GM18907 (cell line): ENCODE results near the gene GALNT17.
"Not testable (repeated sequence)": the region's sequence is repeated elsewhere in the genome, so short reads cannot be mapped to it uniquely, and the experiment has no call there.

Experiments
- ATAC-seq: cut with Tn5 transposase; IDR thresholded peaks from one replicate; pipeline ENCODE4 v1.9.1; 2021; ENCODE audit warnings: mild to moderate bottlenecking, moderate library complexity; ENCODE audit not compliant: unreplicated experiment

GALNT17 gene

GRCh38 chr7:71718563-71718962, 586.6 kb downstream of the GALNT17 start:
- no peak for ATAC-seq

GRCh38 chr7:71721742-71722141, 589.8 kb downstream of the GALNT17 start:
- ATAC-seq = no peak

- ATAC-seq = no peak
Observed at GRCh38 chr7:71723859-71724258, 591.9 kb downstream of the GALNT17 start.

GRCh38 chr7:71727347-71727746, 595.4 kb downstream of the GALNT17 start:
- no peak for ATAC-seq

- no peak for ATAC-seq
Observed at GRCh38 chr7:71731740-71732139, 599.8 kb downstream of the GALNT17 start.

- ATAC-seq = peak; percentile 61
Observed at GRCh38 chr7:71733107-71733870, 601.3 kb downstream of the GALNT17 start.

GRCh38 chr7:71735961-71736556, 604.1 kb downstream of the GALNT17 start:
- ATAC-seq = peak; percentile 72

- not testable (repeated sequence) for ATAC-seq
Observed at GRCh38 chr7:71737931-71738540, 606.1 kb downstream of the GALNT17 start.

GRCh38 chr7:71739520-71740173, 607.7 kb downstream of the GALNT17 start:
- no peak for ATAC-seq

- ATAC-seq = no peak
Observed at GRCh38 chr7:71740174-71740560, 608.2 kb downstream of the GALNT17 start.

- ATAC-seq = no peak
Observed at GRCh38 chr7:71746006-71746405, 614.1 kb downstream of the GALNT17 start.

- ATAC-seq = no peak
Observed at GRCh38 chr7:71750290-71750689, 618.3 kb downstream of the GALNT17 start.

GRCh38 chr7:71752171-71752935, 620.4 kb downstream of the GALNT17 start:
- no peak for ATAC-seq

- ATAC-seq = no peak
Observed at GRCh38 chr7:71753236-71753635, 621.3 kb downstream of the GALNT17 start.

- no peak for ATAC-seq
Observed at GRCh38 chr7:71753956-71754664, 622.2 kb downstream of the GALNT17 start.

- no peak for ATAC-seq
Observed at GRCh38 chr7:71754828-71755227, 622.9 kb downstream of the GALNT17 start.

GRCh38 chr7:71761336-71761735, 629.4 kb downstream of the GALNT17 start:
- no peak for ATAC-seq
